Measurements from ENCODE around the gene TMEM121. TPM values are rescaled to one million over a fixed set of nuclear protein-coding genes. Genes with fewer than 3 reads are reported as not detected.

The TMEM121 gene
- total RNA-seq (ENCODE audit: low replicate concordance) = 4.0 and 6.7 TPM in 2 replicates

DNA sequence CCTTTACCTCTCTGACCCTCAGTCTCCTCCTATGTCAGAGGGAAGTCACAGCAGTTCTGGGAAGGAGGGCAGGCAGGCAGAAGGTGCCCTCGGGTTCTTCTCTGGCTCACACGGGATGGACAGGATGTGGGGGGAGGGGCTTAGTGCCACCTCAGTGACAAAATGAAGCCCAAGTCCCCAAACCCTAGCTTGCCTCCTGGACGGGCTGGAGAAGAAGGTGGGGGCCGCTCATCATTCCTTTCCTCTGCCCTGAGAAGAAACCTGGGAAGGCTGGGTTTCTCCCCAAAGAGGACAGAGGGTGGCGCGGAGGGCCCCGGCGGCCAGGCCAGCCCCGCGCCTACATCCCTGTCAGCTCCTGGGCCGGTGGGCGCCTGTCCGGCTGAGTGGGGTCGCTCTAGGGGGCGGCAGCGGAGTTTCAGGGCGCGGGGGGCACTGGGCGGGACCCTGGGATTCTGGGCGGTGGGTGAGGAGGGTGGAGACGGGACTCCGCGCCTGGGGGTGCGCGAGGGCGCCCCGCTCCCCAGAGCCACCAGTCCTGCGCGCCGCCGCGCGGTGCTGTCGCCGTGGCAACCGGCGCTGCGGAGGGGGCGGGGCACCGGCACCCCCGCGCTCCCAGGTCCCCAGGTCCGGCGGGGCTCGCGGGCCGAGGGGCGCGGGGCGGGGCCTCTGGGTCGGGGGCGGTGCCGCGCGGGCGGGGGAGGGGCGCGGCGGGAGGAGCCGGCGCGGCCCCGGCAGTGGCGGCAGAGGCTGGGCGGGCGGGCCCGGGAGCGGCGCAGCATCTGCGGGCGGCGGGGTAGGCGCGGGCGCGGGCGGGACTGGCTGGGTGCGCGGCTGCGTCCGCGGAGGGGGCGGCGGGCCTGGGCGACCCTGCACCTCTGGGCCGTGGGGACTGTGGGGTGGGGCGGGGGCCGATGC lies at the start of gene TMEM121:
Gene TMEM121, plus strand, starts transcription at position 723 of the 915 bp plus-strand sequence. CDS start 2,252 bp downstream, outside the sequence.
- TF ChIP-seq, protein P1, sequence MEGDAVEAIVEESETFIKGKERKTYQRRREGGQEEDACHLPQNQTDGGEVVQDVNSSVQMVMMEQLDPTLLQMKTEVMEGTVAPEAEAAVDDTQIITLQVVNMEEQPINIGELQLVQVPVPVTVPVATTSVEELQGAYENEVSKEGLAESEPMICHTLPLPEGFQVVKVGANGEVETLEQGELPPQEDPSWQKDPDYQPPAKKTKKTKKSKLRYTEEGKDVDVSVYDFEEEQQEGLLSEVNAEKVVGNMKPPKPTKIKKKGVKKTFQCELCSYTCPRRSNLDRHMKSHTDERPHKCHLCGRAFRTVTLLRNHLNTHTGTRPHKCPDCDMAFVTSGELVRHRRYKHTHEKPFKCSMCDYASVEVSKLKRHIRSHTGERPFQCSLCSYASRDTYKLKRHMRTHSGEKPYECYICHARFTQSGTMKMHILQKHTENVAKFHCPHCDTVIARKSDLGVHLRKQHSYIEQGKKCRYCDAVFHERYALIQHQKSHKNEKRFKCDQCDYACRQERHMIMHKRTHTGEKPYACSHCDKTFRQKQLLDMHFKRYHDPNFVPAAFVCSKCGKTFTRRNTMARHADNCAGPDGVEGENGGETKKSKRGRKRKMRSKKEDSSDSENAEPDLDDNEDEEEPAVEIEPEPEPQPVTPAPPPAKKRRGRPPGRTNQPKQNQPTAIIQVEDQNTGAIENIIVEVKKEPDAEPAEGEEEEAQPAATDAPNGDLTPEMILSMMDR (IDR thresholded peaks at IDR 0.05; ENCODE audit: insufficient read depth, low read length) = no peak
- H3K4me3 ChIP-seq (ENCODE audit: low read depth, low read length) = peak within 1 kb of the TSS; percentile 69
- DNase-seq (ENCODE audit: low read depth) = no peak

DNA sequence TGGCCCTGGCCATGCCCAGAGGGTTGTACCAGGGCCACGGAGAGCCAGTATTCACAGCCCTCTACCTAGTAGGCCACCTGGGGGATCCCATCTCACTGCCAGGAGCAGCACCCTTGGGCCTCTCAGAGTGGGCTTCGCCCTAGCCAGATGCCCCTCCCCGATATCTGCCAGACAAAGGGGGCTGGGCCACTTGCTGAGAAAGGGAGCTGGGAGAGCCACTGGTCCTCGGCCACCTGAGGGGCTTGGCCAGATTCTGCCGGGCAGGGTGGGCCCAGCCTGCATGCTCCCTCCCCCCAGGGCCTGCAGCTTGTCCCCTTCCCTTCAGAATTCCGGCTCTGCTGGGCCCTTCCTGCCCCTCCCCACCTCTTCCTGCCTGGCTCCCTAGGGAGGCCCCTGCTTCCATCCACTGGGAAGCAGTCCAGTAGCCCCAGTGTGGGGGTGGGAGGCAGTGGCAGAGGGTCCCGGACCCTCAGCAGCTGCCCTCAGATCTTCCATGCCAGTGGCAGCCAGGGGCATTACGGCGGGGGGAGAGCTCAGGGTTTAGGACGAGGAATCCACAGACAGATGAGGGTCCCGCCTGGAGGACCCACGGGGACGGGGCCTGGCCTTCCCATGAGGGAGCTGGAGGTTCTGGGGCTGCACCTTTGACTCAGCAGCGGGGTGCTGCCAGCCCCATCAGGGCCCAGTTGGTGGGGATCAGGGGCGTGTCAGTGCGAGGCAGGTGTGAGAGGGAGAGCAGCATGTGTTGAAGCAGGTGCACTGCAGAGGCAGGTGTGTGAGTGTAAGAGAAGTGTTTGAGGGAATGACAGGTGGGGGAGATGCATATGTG lies 49.3 kb upstream of the TMEM121 start:
- no peak for DNase-seq (ENCODE audit: low read depth)
- TF ChIP-seq, protein P1 (IDR thresholded peaks at IDR 0.05; ENCODE audit: insufficient read depth, low read length) = no peak
- peak overlapping the region; percentile 76 for H3K4me3 ChIP-seq (ENCODE audit: low read depth, low read length)

DNA sequence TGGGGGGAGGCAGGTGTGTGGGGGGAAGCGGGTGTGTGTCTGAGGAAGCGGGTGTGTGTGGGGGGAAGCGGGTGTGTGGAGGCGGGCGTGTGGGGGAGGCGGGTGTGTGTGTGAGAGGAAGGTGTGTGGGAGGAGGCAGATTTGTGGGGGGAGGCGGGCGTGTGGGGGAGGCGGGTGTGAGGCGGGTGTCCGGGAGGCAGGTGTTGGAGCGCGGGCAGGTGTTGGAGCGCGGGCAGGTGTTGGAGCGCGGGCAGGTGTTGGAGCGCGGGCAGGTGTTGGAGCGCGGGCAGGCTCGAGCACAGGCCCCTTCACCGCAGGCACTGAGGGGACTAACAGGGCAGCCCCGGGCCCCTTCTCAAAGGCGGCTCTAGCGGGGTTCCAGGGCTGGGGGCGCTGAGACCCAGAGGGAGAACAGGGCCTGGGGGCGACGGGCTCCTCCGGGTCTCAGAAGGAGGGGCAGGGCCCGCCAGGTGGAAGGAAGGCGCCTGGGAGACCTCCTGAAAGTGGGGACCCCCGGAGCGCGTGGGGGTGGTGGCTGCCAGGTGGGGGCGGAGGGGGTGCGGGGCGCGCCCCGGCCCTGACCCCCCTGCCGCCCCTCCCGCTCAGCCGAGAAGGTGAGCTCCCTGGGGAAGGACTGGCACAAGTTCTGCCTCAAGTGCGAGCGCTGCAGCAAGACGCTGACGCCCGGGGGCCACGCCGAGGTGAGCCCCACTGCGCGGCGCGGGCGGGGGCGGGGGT lies 48.6 kb upstream of the TMEM121 start:
- no peak for DNase-seq (ENCODE audit: low read depth)
- TF ChIP-seq, protein P1 (IDR thresholded peaks at IDR 0.05; ENCODE audit: insufficient read depth, low read length) = no peak
- no peak overlapping the region for H3K4me3 ChIP-seq (ENCODE audit: low read depth, low read length)

DNA sequence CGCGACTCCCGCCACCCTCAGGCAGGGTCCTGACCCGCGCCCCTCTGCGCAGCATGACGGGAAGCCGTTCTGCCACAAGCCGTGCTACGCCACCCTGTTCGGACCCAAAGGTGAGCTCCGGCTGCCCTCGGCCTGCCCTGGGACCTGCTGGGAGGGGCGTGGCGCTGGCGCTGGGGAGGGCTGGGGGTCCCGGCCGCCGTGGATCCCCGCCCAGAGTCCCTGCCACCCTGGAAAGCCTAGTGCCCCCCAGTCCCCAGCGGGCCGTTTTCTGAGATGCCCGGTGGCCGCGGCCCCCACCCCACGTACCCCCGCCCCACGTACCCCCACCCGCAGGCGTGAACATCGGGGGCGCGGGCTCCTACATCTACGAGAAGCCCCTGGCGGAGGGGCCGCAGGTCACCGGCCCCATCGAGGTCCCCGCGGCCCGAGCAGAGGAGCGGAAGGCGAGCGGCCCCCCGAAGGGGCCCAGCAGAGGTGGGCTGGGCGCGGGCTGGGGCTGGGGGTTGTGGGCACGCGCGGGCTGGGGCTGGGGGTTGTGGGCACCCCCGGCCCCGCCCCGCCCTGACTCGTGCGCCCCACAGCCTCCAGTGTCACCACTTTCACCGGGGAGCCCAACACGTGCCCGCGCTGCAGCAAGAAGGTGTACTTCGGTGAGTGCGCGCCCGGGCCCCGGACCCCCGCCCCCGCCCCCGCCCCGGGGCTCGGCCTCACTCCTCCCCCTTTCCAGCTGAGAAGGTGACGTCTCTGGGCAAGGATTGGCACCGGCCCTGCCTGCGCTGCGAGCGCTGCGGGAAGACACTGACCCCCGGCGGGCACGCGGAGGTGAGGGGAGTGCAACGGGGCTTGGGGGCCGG lies 47.8 kb upstream of the TMEM121 start:
- DNase-seq (ENCODE audit: low read depth) = no peak
- H3K4me3 ChIP-seq (ENCODE audit: low read depth, low read length) = no peak overlapping the region

DNA sequence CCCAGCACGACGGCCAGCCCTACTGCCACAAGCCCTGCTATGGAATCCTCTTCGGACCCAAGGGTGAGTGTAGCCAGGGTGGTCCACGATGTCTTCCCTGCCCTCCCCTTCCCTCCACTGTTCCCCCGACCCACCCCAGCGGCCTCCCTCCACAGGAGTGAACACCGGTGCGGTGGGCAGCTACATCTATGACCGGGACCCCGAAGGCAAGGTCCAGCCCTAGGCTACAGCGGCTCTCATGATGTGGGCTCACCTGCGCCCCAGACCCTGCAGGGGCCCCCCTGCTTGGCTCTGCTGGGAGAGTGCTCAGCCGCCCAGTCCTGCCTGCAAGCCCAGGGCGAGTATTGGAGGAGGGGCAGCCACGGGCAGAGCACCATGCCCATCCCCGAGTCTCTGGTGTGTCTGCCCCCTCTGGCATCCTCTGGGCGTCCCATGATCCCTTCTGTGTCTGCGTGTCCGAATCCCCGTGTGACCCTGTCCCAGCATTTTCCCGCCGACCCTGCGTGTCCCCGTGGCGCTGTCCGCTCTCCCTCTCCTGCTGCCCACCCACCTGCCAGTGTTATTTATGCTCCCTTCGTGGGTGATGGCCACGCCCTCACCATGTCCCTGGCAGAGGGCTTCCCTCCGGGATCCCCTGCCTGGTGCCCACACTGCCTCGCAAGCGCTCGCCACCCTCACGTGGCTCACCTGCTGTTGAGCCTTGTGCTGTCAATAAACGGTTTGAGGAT lies 46.8 kb upstream of the TMEM121 start:
- DNase-seq (ENCODE audit: low read depth) = no peak
- TF ChIP-seq, protein P1 (IDR thresholded peaks at IDR 0.05; ENCODE audit: insufficient read depth, low read length) = no peak
- H3K4me3 ChIP-seq (ENCODE audit: low read depth, low read length) = no peak overlapping the region

More for the DNA sequence above, 47.8 kb upstream of the TMEM121 start:
- TF ChIP-seq, protein P1 (IDR thresholded peaks at IDR 0.05; ENCODE audit: insufficient read depth, low read length) = no peak
